Transverse colon (tissue), 4 donors: ENCODE data around the gene IFITM2.
"Not testable (repeated sequence)": the region's sequence is repeated elsewhere in the genome, so short reads cannot be mapped to it uniquely, and the experiment has no call there.

ENCODE experiments used
- CTCF ChIP-seq, 5 experiments: fragments of 200-600 bp in 3 of 5; fragments of 450-650 bp in 2 of 5; sonication (generic) in 3 of 5; IDR thresholded peaks; 1 replicate in 2 of 5; 2 replicates in 3 of 5; pipeline ENCODE4 v1.5.1; 2016 to 2017; ENCODE audit warnings: antibody characterized with exemption in 5 of 5, inconsistent platforms in 3 of 5, mild to moderate bottlenecking in 2 of 5, moderate library complexity in 1 of 5
- POLR2A ChIP-seq: fragments of 450-650 bp; IDR thresholded peaks from one replicate; pipeline ENCODE4 v1.6.1; 2016; ENCODE audit warnings: antibody characterized with exemption, mild to moderate bottlenecking, moderate library complexity
- POLR2AphosphoS5 ChIP-seq, 3 donors: sonication (generic); formaldehyde crosslinking; IDR thresholded peaks; one replicate each; pipeline ENCODE4 v1.6.1; 2016; ENCODE audit warnings: antibody characterized with exemption in 3 of 3

GRCh38 chr11:319888-320273, 12.3 kb downstream of the IFITM2 start:
- not testable (repeated sequence) for TF ChIP-seq CTCF (IDR thresholded peaks at IDR 0.05); POLR2AphosphoS5 (IDR thresholded peaks at IDR 0.05); POLR2A
